ENCODE results near the gene RET.

Gene RET

GRCh38 chr10:43076876-43077420 is at the start of gene RET:
RET (plus strand) TSS chr10:43077069; CDS start chr10:43077259, 190 bp downstream.
- DNase-seq: peak in 1 of 2 experiments; percentile 3

- no peak for DNase-seq
Measured at GRCh38 chr10:43027331-43027955, 49.4 kb upstream of the RET start.

GRCh38 chr10:43028143-43028542 is 48.7 kb upstream of the RET start:
- DNase-seq: no peak

GRCh38 chr10:43029043-43029442 is 47.8 kb upstream of the RET start:
- DNase-seq: no peak

- DNase-seq: no peak
Measured at GRCh38 chr10:43032613-43033012, 44.3 kb upstream of the RET start.

- no peak for DNase-seq
Measured at GRCh38 chr10:43035800-43036199, 41.1 kb upstream of the RET start.

- no peak for DNase-seq
Measured at GRCh38 chr10:43036481-43037428, 40.1 kb upstream of the RET start.

GRCh38 chr10:43037440-43037839 is 39.4 kb upstream of the RET start:
- DNase-seq: no peak

- no peak for DNase-seq
Measured at GRCh38 chr10:43037942-43038782, 38.7 kb upstream of the RET start.

GRCh38 chr10:43038783-43039623 is 37.9 kb upstream of the RET start:
- DNase-seq: no peak

- no peak for DNase-seq
Measured at GRCh38 chr10:43039624-43040481, 37.0 kb upstream of the RET start.

- DNase-seq: no peak
Measured at GRCh38 chr10:43040482-43041256, 36.2 kb upstream of the RET start.

GRCh38 chr10:43041422-43042342 is 35.2 kb upstream of the RET start:
- DNase-seq: no peak

- DNase-seq: no peak
Measured at GRCh38 chr10:43042503-43043341, 34.1 kb upstream of the RET start.

GRCh38 chr10:43043342-43043772 is 33.5 kb upstream of the RET start:
- DNase-seq: no peak

GRCh38 chr10:43043773-43044447 is 33.0 kb upstream of the RET start:
- no peak for DNase-seq

GRCh38 chr10:43044448-43044921 is 32.4 kb upstream of the RET start:
- DNase-seq: no peak
